ENCODE measurements around the gene GLT1D1. TPM values are rescaled to one million over a fixed set of nuclear protein-coding genes. Genes with fewer than 3 reads are reported as not detected.

The GLT1D1 gene
- total and polyA plus RNA-seq, 2 of the 8 experiments (the other 6 are each of a cell fraction or from before 2014, with no cell fraction given), result 1.5 to 3.6 TPM

GRCh38 chr12:128992550-128992949, 139.3 kb downstream of the GLT1D1 start:
- Histone ChIP-seq H4K8ac (ENCODE audit: extremely low read depth, insufficient read depth, low read length) (no peak overlapping the region; the same call in 1 of the 2 replicates), H3K27me3 (replicated peaks in 1 of 4; ENCODE audit: control insufficient read depth in 3 of 4, extremely low read depth in 1 of 4, insufficient read depth in 3 of 4, low read length in 3 of 4) (no peaks in the 10 kb centered on the region), H3K4me1 (replicated peaks in 1 of 4; ENCODE audit: control insufficient read depth in 3 of 4, insufficient read depth in 4 of 4, low read length in 3 of 4) (peaks cover 0 to 4% (median 1%) of the 10 kb centered on the region in 4 experiments; a peak in 2 of 7 replicates), H2BK5ac (ENCODE audit: low read depth, low read length) (no peak overlapping the region), H4K5ac (ENCODE audit: insufficient read length, low read depth, low read length) (no peak overlapping the region), H3K18ac (ENCODE audit: extremely low read depth, low read length) (no peak overlapping the region), H3K9ac (replicated peaks in 1 of 4; ENCODE audit: extremely low read depth in 1 of 4, low read depth in 3 of 4, low read length in 3 of 4) (no peak overlapping the region), H3K36me3 (ENCODE audit: control insufficient read depth in 2 of 4, insufficient read depth in 4 of 4, low read length in 3 of 4) (no peaks in the 10 kb centered on the region), H3K4me3 (ENCODE audit: extremely low read depth in 1 of 4, insufficient read depth in 2 of 4, low read depth in 3 of 4, low read length in 4 of 4) (no peak overlapping the region), H2BK12ac (ENCODE audit: low read depth, low read length) (no peak overlapping the region), H3K79me1 (ENCODE audit: low read depth, low read length) (no peaks in the 10 kb centered on the region), H3K27ac (ENCODE audit: low read depth, low read length) (no peak overlapping the region), H3K56ac (replicated peaks; ENCODE audit: insufficient read length, low read depth, low read length) (no peak overlapping the region), H3K4me2 (ENCODE audit: insufficient read depth in 1 of 2, low read depth in 2 of 2, low read length in 2 of 2) (no peak overlapping the region), H2AK5ac (ENCODE audit: low read depth, low read length) (no peak overlapping the region), H3K4ac (replicated peaks; ENCODE audit: insufficient read length, low read depth, low read length) (no peak overlapping the region), H3K79me2 (ENCODE audit: control insufficient read depth in 1 of 2, insufficient read depth in 2 of 2, low read length in 2 of 2) (no peaks in the 10 kb centered on the region), H4K91ac (replicated peaks; ENCODE audit: insufficient read length, low read length) (no peak overlapping the region), H4K20me1 (replicated peaks in 1 of 2; ENCODE audit: control insufficient read depth in 1 of 2, insufficient read depth in 2 of 2, low read length in 2 of 2) (no peaks in the 10 kb centered on the region), H3K9me3 (ENCODE audit: insufficient read depth in 2 of 2, low read depth in 1 of 2, low read length in 1 of 2) (peaks cover 0 to 4% of the 10 kb centered on the region in 2 experiments; a peak in 1 of 4 replicates), H3K23me2 (ENCODE audit: low read depth, low read length) (no peaks in the 10 kb centered on the region), H2AFZ (ENCODE audit: low read length) (no peak overlapping the region), H3K14ac (ENCODE audit: insufficient read length) (no peak overlapping the region), H2BK20ac (ENCODE audit: low read length) (no peak overlapping the region), H3K23ac (ENCODE audit: insufficient read length) (no peak overlapping the region), H2BK15ac (ENCODE audit: low read length) (no peak overlapping the region), H2BK120ac (replicated peaks; ENCODE audit: low read depth, low read length) (no peak overlapping the region)
- 77% methylated on average over 9 of the region's 9 CpGs; no CpG with 5 or more reads in 1 of the 2 experiments for WGBS, 2 experiments (ENCODE audit: extremely low coverage in 1 of 2, insufficient coverage in 1 of 2, insufficient read length in 1 of 2, insufficient replicate concordance in 2 of 2, low coverage in 1 of 2, low lambda C conversion rate in 2 of 2, missing lambda C conversion rate in 1 of 2)
- FAIRE-seq (no peak), DNase-seq (ENCODE audit: low read depth in 1 of 2, low spot score in 2 of 2) (no peak)
- POLR2A ChIA-PET (ENCODE audit: partially characterized antibody), result no interaction called here
- CTCF ChIA-PET (ENCODE audit: partially characterized antibody), result interaction anchor here (1.0 to 3.2 kb wide), 2 partner anchors 17 to 78 kb away, joined by 3 to 22 read pairs; no protein-coding TSS in a partner anchor
- TF ChIP-seq ZNF274 (IDR thresholded peaks at IDR 0.05; ENCODE audit: borderline replicate concordance, extremely low read depth, low read length) (no peak), SRF (IDR thresholded peaks at IDR 0.05; ENCODE audit: low read depth, low read length) (no peak), SP4 (IDR thresholded peaks at IDR 0.05; ENCODE audit: low read length) (no peak), CREB1 (IDR thresholded peaks at IDR 0.05) (no peak)

Measured in H1 (cell line).